Glutamatergic neuron (in vitro differentiated cells): Measurements from ENCODE around the gene RAD51B. TPM values are rescaled to one million over a fixed set of nuclear protein-coding genes. Genes with fewer than 3 reads are reported as not detected.

ENCODE experiments used
- DNase-seq: peaks from one replicate; pipeline ENCODE4 v3.0.0; 2022
- H3K27ac Mint-ChIP-seq: one replicate; pipeline ENCODE4 v1.8.0; 2020; ENCODE audit warnings: mild to moderate bottlenecking, mixed read lengths, inconsistent platforms; ENCODE audit not compliant: unreplicated experiment
- H3K27me3 Mint-ChIP-seq: one replicate; pipeline ENCODE4 v1.8.0; 2020; ENCODE audit warnings: mild to moderate bottlenecking, moderate library complexity, mixed read lengths, inconsistent platforms; ENCODE audit not compliant: unreplicated experiment
- H3K36me3 Mint-ChIP-seq: one replicate; pipeline ENCODE4 v1.8.0; 2020; ENCODE audit warnings: mild to moderate bottlenecking, mixed read lengths, inconsistent platforms; ENCODE audit not compliant: unreplicated experiment
- H3K4me1 Mint-ChIP-seq: one replicate; pipeline ENCODE4 v1.8.0; 2020; ENCODE audit warnings: mild to moderate bottlenecking, low read depth, mixed read lengths, inconsistent platforms; ENCODE audit not compliant: unreplicated experiment
- H3K4me3 Mint-ChIP-seq: one replicate; pipeline ENCODE4 v1.8.0; 2020; ENCODE audit warnings: mild to moderate bottlenecking, mixed read lengths, inconsistent platforms; ENCODE audit not compliant: unreplicated experiment
- H3K9me3 Mint-ChIP-seq: one replicate; pipeline ENCODE4 v1.8.0; 2020; ENCODE audit warnings: mild to moderate bottlenecking, moderate library complexity, mixed read lengths, inconsistent platforms; ENCODE audit not compliant: unreplicated experiment
- CTCF ChIP-seq: fragments of 200-600 bp; sonication (generic); IDR thresholded peaks from one replicate; pipeline ENCODE4 v1.5.0; 2021; ENCODE audit not compliant: partially characterized antibody, unreplicated experiment
- total RNA-seq: library from RNA; stranded (reverse); fragmentation: NEBNext Ultra II Directional; extraction: Animal tissue kit (Norgen Biotek cat#: 25700); gene quantifications from one replicate; pipeline ENCODE4 v1.2.1, GENCODE V29; 2021; ENCODE audit not compliant: unreplicated experiment

RAD51B gene
- total RNA-seq, 1 donor from 2014 or later, result 9.7 TPM

GRCh38 chr14:68506645-68507419 lies 687.3 kb downstream of the RAD51B start:
- Mint-ChIP-seq H3K36me3 (no peaks in the 10 kb centered on the region), H3K4me1 (peaks cover 15% of the 10 kb centered on the region), H3K27ac (no peak overlapping the region), H3K9me3 (peaks cover 5% of the 10 kb centered on the region), H3K27me3 (peaks cover 7% of the 10 kb centered on the region), H3K4me3 (no peak overlapping the region)
- no peak for DNase-seq
- no peak for TF ChIP-seq CTCF

DNA sequence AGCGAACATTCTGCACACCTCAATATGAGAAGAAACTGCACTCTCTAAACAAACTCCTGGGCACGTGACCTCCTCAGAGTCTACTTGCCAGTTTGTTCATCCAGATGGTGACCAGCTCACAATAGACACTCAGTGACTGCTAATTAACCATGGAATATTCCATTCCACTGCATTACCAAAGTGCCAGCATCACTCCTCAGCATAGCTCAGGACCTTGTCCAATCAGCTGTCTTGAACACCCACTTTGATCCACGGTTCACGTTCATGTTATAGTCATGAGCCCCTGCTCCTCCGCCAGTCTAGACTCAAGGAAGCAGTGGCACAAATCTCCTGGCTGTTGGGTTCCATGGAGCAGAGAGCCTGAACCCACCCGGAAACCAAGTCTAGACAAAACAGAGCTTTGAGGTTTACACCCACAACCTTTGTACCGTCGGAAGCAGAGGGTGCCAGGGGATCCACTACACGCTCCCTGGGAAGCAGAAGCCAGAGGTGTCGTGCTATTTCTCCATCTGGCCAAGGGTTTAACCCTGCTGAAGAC lies 688.0 kb downstream of the RAD51B start:
- no peaks in the 10 kb centered on the region for H3K36me3 Mint-ChIP-seq
- peaks cover 7% of the 10 kb centered on the region for H3K27me3 Mint-ChIP-seq
- no peak overlapping the region for H3K27ac Mint-ChIP-seq
- no peak overlapping the region for H3K4me3 Mint-ChIP-seq
- H3K9me3 Mint-ChIP-seq, result peaks cover 3% of the 10 kb centered on the region
- peaks cover 11% of the 10 kb centered on the region for H3K4me1 Mint-ChIP-seq
- no peak for TF ChIP-seq CTCF
- DNase-seq, result no peak

DNA sequence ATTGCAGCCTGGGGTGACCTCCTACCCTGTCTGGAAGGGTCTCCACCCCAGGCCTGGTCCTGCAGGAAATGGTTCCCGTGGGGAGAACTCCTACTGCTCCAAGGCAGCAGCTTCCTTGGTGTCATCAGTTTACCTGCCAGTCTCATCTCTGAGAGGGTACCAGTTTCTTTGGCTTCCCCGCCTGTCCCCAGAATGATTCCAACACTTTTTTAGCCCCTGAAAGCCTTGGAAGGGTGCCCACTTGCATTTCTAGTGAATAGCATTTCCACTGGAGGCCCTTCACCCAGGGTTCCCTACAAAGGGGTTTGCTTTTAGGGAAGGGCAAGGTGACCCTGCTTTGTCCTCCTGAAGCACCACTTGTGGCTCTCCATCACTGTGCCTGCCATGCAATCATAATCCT lies 689.0 kb downstream of the RAD51B start:
- Mint-ChIP-seq H3K4me1 (peaks cover 10% of the 10 kb centered on the region), H3K27ac (no peak overlapping the region), H3K4me3 (no peak overlapping the region), H3K36me3 (no peaks in the 10 kb centered on the region), H3K9me3 (peaks cover 3% of the 10 kb centered on the region), H3K27me3 (peaks cover 7% of the 10 kb centered on the region)
- no peak for DNase-seq
- TF ChIP-seq CTCF, result no peak

GRCh38 chr14:68509188-68509983 lies 689.8 kb downstream of the RAD51B start:
- no peak for DNase-seq
- H3K9me3 Mint-ChIP-seq, result peaks cover 1% of the 10 kb centered on the region
- H3K4me1 Mint-ChIP-seq, result peaks cover 8% of the 10 kb centered on the region

More at GRCh38 chr14:68509188-68509983, 689.8 kb downstream of the RAD51B start:
- TF ChIP-seq CTCF, result no peak
- H3K36me3 Mint-ChIP-seq, result no peaks in the 10 kb centered on the region
- no peak overlapping the region for H3K27ac Mint-ChIP-seq
- peaks cover 7% of the 10 kb centered on the region for H3K27me3 Mint-ChIP-seq
- H3K4me3 Mint-ChIP-seq, result no peak overlapping the region
